Stimulated activated CD4-positive, alpha-beta T cell treated with anti-CD3 and anti-CD28 coated beads, TNF-alpha, amount 100 ng/mL, for 24 hours (primary cell): ENCODE data around the gene DOLPP1.

ENCODE experiments used
- DNase-seq, 3 experiments: peaks; one replicate each; pipeline ENCODE4 v3.0.0-alpha.2; 2020; ENCODE audit warnings: low read depth in 3 of 3

Gene DOLPP1

DNA sequence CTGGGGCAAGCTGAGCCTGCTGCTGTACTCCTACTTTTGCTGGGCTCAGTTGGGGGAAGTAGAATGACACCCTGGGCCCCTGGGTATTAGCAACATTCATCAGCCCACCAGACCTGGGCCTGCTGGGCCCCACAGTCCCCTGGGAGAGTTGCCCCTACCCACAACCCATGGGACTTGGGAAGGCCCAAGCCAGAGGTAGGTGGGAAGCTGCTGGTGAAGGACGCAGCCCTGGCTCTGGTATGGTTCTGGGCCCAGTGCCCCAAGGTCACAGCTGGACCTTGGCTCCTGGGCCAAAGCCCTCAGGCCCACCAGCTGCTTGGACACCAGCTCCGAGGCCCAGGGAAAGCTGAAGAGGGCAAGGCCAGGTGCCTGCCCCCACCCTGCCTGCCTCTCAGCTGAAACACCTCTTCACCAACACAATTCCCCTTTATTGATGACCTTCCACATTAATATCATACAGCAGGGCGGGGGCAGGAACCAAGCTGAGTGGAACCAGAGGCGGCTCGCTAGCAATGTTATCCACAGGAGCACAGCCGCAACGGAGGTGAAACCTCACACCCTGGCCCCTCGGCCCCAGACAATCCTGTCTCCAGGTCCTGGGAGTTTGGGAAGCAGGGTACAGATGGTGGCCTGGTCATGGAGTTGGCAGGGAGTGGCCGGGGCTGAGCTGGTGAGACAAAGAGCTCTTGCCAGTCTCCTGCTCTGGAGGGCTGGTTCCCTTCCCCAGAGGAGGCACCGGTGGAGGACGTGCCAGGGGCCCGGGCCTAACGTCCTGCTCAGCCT is 13.7 kb downstream of the DOLPP1 start:
- DNase-seq = no peak

DNA sequence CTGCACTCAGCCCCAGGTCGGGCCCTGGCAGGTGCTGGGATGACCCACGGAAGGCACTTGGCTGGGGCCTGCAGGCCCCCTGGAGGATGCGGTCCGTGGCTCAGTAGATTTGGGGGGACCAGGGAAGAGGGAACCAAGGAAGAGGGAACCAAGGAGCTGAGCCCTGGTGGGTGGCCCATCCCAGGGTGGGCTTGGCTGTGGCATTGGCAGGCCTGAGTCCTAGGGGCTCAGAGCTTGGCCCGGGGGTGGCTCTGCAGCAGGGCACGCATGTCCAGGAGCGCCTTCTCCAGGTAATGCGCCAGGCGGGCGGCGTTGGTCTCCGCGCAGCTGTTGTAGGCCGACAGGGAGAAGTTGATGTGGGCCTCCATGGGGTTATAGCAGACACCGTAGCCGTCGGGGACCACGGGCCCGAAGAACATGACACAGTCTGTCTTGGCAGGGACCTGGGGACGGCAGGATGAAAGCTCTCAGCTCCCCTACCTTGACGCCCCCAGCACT is 14.3 kb downstream of the DOLPP1 start:
- DNase-seq = no peak

DNA sequence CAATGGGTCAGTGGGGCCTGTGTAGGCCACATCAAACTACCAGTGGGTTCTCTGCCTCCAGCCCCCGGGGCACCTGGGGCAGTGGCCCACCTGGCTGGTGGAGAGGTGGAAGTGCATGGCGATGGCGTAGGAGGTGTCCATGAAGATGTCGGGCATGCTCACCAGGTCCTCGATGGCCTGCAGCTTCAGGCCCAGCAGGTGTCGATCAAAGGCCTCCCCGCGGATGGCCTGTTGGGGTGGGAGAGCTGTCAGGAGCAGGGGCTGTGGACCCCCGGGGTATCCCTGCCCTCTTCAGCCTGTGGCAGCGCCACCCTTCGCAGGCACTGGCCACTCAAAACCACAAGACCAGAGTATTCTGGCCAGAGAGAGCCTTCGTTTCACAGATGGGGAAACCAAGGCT is 15.0 kb downstream of the DOLPP1 start:
- DNase-seq = no peak

DNA sequence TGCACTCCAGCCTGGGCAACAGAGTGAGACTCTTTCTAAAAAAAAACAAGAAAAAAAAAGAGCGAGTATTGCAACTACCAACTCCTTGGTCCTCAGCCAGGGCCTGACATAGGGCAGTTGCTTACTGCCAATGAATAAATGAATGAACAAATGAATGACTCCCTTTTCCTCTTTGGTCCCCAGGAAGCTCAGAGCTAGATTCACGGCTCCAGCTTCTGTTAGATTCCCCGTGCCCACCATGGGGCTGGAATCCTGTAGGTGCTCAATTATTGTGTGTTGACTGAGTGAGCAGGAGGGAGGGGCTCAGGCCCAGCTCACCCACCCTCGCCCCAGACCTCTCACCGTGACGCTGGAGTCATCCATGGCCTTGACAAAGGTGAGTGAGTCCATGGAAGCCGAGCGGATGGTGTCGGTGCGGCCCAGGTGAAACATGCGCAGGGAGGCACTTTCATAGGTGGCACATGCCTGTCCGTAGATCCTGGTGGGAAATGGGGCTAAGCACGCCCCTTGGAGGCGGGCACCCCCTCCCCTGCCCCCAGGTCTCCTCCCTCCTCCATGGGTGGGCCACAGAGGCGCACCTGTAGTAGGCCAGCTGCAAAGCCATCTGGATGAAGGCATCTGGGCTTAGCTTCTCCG is 16.9 kb downstream of the DOLPP1 start:
- DNase-seq = no peak

DNA sequence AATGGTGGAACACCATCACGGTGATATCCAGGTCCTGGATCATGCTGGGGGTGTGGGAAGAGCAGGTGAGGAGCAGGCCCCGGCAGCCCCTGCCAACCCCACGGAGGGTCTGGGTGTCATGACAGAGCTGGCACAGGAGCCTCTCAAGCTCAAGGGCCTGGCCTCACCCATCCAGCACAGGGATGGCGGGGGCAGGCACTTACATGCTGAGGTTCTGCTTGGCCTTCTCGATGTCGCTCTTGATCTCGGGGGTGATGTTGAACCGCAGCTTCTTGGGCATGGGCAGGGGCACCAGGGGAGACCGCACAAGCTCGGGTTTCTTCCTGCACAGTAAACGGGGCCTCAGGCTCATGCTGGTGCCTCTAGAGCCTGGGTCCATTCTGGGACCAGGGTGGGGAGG is 17.4 kb downstream of the DOLPP1 start:
- DNase-seq = no peak

DNA sequence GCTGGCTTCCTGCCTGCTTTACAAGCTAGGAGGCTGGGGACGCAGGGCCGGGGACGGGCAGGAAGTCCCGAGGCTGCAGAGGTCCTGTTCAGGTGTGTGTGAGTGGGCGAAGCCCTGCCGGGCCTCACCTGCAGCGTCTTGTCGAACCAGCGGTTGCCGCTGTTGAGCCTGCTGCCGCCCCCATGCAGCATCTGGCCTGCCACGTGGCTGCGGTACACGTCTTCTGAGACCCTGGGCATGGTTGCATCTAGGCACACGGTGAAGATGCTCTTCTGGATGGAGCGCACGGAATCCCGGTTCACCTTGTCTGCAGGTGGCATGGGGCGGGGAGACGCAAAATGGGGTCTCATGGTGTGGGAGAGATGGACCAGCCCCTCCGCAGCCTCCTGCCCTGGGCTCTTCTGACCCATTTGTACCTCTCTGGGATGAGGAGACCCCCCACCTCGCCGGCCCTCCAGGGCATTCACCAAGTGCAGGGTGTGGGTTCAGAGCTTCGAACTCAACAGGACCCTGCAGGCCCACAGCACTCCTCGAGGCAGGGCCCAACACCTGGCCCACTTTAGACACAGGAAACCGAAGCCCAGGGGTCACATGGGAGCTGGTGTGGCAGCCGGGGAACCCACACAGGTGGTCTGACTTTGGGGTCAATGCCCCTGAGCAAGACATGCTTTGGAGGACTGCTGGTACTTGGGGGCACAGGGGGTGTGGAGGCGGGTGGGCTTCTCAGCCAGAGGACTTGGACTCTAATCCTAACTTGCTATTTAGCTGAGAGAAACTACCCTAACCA is 19.7 kb downstream of the DOLPP1 start:
- no peak for DNase-seq

DNA sequence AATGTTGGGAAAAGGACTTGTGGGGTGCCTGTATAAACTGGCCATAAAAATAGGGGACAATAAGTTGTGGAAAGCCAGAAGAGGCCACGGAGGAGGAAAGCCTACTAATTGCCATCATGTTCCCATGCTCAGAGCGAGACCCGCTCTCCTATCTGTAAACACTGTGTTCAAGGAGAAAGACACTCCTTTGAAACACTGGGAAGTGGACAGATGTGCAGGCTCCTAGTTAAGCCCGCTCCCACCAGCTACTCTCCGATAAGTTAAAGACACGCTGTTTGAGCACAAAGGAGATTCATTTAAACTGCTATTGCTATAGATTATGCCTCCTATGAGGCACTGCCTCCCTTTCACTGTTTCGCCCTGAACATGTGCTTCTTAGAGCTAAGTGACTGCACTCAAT is 20.4 kb downstream of the DOLPP1 start:
- no peak for DNase-seq

DNA sequence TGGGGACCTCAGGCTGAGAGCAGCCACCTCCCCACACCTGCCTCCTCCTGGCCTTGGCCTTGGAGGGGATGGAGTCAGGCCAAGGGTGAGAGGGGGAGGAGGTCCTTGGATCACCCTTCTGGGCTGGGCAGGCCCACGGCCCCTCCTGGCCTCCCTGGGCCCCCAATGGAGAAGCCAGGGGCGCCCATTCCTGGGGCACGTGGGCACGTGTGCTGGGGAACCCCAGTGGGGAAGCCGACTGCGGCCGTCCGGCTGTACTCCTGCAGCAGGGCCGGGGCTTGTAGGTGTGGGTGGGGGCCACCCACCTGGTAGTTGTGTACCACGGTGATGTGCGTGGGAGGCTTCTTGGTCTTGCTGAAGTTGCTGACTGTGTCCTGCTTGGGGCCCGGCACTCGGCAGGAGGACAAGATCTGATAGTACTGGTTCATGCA is 21.2 kb downstream of the DOLPP1 start:
- no peak for DNase-seq

DNA sequence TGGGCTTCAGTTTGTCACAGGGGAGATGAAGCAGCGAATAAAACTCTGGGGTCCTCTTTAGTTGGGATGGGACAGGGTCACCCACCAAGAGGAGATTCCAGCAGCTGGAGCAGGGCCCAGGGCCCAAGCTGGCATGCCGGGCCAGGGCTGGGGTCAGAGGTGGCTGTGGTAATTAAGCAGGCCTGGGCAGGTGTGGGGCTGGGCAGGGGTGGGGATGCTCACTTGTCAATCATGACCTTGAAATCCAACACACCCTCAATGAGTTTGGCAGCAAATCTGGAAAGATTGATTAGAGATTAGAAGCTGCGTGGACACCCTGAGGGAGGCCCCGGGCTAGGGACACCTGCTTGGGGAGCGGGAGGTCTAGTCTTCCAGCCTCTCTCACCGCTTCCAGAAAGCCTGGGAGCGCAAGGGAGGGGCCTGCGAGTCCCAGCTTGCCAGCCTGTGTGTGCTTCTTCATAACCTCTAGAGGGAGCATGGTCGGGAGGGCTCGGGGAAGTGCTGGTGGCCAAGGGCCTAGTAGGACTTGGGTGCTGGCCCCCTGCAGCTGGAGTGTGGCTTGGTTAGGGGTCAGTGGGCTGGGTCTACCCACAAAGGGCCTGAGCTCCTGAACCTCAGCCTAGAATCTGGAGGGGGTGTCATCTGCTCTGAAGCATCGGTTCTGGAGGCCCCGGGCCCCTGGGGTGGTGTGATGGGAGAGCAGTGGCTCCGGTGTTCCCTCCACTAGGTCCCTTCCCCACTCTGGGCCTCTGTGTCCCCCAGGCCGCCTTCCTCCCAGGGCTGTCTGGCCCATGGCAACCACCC is 22.1 kb downstream of the DOLPP1 start:
- DNase-seq = peak in 1 of 3 experiments; percentile 12

DNA sequence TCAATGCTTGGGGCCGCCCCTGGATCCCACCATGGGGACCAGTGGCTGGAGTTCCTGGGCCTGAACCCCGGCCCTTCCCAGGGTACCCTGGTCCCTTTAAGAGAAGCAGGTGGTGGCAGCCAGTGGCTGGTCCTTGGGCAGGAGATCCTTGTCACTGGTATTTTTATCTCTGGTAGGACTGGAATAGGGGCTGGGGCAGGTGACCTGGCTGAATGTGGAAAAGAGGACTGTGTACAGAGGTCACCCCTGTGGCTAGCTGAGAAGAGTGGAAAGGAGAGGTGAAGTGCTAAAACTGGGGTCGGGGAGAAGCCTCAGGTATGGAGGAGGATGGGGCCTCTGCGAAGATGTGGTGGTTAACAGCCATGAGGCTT is 22.7 kb downstream of the DOLPP1 start:
- DNase-seq = no peak

DNA sequence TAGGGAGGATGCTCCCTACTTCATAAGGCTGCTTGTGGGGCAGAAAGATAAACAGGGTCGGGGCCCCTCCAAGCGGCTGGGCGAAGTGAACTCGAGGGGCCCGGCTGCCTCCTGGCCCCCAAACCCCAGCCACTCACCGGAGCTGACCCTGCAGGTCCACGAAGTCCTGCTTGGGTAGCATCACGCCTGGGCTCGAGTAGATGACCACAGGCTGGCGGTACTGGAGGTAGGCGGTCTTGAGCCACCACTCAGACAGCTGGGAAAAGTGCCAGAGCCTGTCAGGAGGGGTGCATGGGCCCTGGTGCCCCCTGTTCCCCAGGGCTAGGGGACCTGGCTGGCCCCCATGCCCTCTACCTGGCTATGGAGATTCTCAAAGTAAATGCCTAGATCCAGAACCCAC is 23.1 kb downstream of the DOLPP1 start:
- DNase-seq = no peak

DNA sequence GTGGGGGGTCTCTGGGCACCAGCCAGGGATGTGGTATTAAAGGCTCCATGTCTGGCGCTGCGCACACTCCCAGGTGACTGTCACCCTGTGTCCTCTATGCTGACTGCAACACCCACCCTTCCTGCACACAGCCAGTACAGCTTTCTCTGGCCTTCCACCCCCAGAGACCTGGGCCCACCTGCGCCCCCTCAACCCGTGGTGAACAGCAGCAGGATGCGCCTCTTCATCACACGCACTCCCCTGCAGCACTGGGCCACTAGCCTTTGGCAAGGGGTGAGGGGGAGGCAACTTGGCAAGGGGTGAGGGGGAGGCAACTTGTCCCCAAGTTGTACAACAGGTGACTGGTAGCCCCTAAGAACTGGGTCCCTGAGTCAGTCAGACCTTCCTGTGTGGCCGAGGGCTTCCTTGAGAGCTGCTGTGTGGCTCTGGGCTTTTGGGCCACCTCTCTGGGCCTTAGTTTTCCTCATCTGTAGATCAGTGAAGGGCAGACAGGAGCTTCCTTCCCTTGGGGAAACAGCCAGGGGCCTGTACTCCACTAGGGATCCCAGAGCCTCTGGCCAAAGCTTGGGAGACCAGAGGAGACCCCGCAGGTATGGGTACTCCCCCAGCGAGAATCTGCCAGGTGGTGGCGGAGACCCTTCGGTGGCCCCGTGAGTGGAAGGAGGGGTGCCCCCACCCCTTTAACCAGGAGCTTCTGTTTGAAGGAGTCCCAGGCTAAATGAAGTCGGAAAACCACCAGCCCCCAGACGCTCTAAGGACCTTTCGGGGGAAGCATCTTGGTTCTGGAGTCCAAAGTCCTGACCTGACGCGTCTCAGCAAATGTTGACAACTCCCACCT is 25.2 kb downstream of the DOLPP1 start:
- no peak for DNase-seq

DNA sequence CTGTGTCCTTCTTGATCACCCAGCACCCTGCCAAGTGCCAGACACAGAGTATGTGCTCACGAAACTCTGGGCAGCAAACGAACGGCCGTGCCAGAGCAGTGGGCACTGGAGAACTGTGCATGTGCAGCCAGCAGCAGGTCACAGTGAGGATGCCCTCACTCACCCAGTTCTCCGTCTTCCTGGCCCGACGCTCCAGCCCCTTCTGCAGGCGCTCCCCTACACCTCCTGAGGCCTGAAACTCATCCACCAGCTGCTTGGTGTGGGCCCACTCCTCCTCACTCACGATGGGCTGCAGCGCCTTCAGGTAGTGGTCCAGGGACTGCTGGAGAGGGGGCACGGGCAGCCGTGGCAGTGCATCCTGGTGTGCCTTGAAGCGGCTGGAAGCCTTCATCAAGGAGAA is 26.7 kb downstream of the DOLPP1 start:
- DNase-seq = no peak

DNA sequence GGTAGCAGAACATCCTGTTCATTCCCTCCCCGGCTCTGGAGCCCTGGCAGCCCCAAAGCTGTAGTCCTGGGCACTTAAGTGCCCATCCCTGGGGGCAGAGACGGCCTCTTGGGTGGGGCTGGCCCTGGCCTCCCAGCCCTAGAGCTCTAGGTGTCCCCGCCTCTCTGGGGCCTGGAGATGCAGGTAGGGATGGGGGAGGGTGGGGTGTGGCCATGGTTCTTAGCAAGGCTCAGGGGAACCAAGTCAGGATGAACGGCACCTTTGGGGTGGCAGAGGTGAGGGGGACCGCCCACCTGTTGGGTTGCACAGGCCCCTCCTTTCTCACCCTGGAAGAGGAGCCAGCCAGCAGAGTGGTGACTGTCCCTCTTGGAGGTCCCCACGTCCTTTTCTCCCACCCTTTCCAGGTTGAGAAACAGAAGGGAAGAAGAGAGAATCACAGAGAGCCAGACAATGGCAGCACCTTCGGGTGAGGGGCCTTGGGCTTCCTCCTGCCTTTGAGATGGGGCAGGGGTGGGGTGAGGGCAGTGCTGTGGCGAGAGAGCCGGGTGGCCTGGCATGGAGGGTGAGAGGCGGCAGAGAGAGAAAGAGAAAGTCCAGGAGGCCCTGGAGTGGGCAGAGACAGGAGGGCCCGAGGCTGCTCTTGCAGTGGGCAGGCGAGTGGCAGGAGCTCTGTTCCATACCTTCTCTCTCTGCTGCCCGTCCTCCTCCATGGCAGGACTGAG is 27.3 kb downstream of the DOLPP1 start:
- no peak for DNase-seq

DNA sequence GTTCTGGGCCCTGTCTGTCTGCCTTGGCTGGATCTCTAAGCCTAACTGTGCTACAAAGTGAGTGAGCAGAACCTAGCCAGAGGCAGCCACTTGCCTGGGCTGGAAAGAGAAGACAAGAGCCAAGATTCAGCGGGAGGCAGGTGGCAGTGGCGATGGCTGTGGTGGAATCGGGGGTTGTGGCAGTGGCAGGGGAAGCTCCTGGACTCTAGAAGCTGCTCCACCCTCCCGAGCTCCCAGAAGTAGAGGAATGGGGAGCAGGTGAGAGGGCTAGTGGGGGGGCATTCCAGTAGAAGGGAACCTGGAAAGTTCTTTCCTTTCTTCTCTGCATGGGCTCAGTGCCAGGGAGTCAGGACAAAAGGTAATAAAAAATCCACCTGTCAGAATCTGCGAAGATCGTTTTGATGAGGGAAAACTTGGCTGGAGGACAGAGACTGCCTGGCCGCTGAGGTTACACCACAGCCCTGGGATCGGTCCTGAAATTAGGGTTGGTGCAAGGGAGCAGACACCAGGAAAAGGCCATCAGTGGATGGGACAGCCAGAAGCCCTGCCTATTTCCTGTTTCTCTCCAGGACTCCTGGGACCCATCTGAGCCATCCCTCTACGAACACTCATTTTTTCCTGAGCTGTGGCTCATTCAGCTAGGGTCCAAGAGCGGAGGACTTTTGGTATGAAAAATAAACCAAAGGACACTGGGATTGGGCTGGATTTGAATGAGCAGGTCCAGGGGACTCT is 28.1 kb downstream of the DOLPP1 start:
- DNase-seq = no peak

DNA sequence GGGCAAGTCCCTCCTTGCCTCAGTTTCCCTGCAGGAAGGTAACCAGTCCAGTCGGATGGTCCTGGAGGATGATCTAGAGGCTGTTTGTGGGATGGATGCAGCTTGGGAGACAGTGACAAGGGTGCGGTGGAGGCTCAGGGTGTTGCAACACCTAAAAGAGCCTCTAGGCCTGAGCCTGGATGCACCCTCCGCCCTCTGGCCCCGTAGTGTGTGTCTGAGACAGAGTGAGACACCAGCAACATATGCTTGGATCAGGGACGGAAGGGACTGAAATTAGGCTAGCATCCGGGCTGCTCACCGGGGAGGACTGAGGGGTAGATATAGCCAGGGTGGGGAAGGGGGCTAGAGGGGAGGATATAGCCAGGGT is 28.6 kb downstream of the DOLPP1 start:
- DNase-seq = no peak

DNA sequence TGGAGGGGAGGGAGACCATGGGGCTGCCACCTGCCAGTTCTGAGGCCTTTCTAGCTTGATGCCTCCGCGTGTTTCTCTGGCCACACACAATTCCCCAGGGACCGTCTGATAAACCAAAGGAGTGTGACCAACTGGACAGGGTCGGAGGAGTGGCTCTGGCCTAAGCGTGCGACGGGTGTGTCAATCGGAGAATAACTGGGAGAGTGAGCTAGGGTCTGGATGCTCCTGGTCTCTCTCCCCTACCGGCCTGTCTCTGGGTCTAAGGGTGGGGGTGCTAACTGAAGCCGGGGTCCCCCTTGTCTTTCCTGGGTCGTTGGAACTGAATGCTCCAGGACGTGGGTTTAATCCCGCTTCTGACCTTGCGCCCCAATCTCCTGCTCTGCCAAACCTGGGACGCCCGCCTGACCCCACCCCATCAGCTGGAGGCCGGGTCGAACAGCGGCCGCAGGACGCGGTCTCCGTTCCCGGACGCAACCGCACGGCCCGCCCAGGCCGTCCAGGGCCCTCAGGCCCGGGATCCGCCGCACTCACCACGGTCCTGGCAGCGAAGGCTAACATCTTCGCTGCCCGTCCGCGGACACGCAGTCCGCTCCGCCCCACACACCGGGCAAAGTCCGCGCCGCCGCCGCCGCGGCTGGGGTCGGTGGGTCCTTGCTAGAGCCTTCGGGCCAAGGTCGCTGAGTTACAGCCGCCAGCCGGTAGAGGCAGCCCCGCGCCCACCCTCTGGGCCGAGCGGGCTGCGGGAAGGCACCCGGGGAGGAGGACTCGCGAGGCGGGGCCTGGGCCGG is 29.2 kb downstream of the DOLPP1 start:
- DNase-seq = no peak

DNA sequence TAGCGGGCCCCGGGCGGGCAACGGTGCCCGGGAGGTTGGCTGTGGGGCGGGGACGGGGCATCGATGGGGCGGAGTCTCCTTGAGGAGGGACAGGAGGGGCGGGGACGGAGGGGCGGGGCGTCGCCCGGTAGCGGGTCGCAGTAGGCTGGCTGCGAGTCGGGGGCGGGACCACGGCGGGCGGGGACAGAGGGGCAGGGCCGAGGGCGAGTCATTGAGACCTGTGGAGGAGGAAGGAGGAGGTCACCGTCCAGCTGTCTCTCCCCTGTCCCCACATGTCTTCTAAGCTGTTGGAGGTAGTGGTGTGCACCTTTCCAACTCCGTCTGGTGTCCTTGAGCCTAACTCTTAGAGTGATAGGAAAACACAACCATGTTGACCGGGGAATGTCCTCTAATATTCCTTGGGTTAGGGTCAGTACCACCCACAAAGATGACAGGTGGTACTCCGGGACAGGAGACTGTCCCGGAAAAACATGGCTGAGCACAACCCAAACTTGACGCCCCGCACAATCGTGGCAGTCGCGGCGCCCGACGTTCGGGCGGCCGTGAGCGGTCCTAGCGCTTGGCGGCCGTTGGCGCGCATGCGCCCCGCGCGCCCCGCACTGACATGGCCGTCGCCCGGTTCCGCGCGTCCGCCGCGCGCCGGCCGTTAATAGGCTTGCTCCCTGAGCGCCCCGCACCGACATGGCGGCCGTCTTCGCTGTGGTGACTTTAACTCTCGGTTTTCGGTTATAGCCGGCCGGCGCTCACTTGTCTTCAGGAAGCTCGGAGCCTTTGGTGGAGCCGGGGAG is 30.0 kb downstream of the DOLPP1 start, which contains the start of the genes CRAT and PTPA:
TSS of gene CRAT (minus strand) at position 54 of the 788 bp plus-strand sequence. CDS start 284 bp downstream, outside the sequence.
TSS of gene PTPA (plus strand) at position 676 of the 788 bp plus-strand sequence. CDS start 186 bp downstream, outside the sequence.
- DNase-seq = peak; percentile 92 to 98 (median 94)
